ENCODE measurements around the gene OR14A16.

Gene OR14A16, protein sequence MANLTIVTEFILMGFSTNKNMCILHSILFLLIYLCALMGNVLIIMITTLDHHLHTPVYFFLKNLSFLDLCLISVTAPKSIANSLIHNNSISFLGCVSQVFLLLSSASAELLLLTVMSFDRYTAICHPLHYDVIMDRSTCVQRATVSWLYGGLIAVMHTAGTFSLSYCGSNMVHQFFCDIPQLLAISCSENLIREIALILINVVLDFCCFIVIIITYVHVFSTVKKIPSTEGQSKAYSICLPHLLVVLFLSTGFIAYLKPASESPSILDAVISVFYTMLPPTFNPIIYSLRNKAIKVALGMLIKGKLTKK

DNA sequence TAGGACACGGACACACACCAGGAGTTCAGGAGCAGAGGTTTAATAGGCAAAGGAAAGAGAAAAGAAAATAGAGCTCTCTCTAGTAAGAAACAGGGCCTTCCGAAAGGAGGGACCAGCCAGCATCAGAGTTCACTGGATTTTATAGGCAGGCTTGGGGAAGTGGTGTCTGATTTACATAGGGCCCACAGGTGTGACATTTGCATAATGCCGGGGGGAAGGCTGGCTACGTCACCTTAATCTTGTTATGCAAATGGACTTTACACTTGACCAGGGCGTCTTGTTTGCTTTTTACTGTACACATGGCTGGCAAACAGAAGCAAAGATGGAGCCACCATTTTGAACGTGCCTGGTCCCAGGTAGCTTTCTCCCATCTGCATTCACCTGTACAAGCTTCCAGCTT is at the start of gene OR14A16:
OR14A16 (minus strand) TSS at position 97 of the 400 bp plus-strand sequence. CDS start 8,390 bp downstream, outside the sequence.
- DNase-seq: no peak

DNA sequence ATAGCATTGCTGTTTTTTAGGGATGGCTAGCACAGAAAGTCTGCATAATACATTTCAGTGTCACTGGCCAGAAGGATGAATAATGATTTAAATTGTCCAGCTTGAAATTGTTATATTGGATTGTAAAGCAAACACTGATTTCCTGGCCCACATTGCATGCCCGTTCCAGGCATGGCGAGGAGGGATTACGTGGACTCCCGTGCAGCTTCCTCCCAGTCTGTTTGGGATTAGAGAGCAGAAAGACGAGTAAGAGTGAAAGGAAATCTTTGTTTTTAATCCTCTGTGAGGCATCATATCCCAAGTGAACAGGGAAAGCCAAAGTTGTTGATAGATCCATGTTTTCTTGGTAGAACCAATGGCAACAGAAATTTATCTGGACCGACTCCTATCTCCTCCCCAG is 41.5 kb upstream of the OR14A16 start:
- DNase-seq: no peak

DNA sequence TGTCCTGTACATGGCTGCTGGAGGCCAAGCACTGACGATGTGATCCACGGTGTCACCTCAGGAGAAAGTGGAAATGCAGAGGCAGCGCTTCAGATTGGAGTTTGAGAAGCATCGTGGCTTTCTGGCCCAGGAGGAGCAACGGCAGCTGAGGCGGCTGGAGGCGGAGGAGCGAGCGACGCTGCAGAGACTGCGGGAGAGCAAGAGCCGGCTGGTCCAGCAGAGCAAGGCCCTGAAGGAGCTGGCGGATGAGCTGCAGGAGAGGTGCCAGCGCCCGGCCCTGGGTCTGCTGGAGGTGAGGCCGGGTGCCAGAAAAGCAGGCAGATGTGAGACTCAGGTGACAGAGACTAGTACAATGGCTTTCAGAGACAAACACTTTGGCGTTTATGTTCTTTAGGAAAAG is 40.7 kb upstream of the OR14A16 start:
- DNase-seq: no peak

DNA sequence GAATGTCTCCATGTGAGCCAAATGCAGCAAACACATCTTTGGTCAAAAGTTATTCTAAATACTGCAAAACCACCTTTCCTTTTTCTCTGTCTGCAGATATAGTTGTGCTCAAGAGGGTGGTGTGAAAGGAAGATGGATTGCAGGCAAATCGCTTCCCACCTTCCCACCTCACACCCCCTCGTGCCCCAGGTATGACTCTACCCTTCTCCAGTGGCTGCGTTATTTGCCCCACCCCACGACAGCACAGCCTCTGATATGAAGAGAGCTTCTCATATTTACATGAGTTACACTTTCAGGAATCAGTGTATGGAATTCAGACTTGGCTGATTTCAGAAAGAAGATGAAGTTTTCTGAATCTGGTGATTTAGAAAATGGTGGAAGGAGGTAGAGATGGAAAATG is 38.8 kb upstream of the OR14A16 start:
- no peak for DNase-seq

DNA sequence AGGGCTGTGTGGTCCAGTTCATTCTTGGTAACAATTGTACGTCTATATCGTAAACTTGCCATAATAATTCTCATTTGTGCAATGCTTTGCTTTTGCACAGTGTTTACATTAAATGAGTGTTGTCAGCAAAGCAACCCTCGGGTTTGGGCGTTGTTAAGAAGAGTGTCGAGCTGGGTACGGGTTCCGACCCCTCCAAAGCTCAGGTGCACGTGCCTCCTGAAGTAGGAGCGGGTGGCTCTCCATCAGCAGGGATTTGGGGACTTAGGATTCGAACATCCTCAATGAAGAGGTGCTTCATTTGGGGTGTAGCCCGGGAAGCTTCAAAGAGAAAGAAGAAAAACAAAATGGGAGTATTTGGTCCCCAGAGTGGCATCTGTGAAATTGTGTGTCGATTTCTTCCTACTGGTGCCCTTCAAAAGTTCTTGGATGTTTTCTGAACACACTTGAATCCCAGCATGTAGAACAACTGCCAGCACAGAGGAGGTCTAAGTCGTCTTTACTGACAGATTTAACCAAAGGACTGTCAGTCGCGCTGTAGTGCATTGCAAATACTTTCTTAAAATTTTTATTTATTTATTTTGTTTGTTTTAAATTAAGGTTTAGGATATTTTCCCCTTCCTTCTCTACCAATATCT is 34.2 kb upstream of the OR14A16 start:
- DNase-seq: no peak

DNA sequence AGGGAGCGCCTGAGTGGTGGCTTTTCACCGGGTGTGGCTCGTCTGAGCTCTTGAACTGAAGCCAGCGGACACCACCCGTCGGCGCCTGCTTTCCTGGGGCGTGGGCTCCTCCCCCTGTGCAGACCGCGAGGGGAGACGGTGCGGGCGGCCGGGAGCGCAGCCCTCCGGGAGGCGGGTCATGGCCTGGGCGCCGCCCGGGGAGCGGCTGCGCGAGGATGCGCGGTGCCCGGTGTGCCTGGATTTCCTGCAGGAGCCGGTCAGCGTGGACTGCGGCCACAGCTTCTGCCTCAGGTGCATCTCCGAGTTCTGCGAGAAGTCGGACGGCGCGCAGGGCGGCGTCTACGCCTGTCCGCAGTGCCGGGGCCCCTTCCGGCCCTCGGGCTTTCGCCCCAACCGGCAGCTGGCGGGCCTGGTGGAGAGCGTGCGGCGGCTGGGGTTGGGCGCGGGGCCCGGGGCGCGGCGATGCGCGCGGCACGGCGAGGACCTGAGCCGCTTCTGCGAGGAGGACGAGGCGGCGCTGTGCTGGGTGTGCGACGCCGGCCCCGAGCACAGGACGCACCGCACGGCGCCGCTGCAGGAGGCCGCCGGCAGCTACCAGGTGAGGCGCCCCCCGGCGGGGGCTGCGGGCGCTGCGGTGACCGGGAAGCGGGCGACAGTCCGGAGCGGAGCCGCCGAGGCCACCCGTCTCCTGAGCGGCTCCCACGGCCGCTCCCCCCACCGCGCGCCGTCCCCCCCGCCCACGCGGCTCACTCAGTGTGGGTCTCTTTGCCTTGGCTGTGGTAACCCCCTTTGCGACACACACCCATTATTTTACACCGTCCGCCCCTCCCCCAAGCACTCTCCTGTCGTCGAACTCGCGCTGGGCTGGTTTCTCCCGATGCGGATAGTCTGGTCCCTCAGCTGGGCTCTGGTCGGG is 33.4 kb upstream of the OR14A16 start, which contains the start of gene TRIM58:
TRIM58 (plus strand) TSS at position 119 of the 916 bp plus-strand sequence; CDS start at position 179, 60 bp downstream.
- no peak for DNase-seq

DNA sequence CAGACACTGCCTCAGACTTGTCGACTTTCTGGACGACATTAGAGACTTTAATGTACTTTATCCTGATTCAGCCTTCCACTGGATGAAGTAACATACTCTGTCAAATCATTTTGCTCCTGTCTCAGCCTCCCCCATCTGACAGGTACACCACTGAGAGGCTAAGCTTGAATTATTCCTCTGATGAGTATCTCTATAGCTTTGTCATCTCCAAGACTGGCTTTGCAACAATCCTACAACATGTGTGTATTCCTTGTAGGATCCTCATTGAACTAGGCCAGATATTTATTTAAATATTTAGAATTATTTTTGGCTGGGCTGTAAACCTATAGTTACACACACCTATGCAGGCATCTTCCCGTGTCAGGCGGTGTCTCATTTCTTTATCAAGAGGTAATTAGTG is 32.0 kb upstream of the OR14A16 start:
- no peak for DNase-seq

DNA sequence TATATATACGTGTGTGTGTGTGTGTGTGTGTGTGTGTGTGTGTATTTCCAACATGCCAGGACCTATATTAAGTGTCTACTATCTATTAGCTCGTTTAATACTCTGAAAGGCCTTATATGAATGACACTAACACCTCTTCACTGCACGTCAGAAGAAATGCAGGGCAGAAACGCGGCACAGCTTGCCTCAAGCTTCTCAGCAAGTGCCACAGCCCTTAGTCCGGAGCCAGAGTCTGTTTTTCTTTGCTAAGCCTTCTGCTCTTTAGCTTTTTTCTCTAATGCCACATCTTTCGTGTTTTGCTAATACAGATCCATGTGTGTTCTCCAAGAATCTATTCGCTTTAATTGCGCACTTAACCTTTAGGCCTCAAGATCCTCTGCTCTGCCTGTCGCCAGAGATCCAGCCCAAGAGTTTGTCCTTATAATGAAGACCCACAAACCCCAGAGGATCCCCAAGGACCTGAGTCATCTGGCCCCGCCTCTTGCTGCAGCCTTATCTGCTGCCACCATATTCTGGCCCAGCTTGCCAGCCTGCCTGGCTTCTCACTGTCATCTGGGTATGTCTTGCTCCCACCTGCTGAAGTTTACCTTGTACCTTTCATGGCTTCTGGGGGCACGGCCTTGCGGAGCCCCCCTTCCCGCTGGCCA is 31.1 kb upstream of the OR14A16 start:
- no peak for DNase-seq

DNA sequence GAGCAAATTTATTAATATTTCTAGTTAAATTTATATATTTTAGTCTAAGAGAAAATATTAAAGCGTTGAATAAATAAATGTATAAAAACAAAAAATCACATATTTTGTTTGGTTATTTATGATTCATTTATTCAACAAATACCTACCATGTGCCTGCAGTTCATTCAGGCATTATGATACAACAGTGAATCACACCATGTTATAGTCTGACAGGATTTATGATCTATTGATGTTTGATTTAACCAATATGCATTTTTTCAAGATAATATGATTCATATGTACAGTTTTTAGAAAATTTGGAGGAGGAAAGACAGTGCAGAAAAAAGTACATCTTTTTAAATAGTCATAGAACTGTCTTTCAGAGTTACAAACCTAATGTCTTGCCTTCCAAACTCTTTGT is 25.7 kb upstream of the OR14A16 start:
- no peak for DNase-seq

DNA sequence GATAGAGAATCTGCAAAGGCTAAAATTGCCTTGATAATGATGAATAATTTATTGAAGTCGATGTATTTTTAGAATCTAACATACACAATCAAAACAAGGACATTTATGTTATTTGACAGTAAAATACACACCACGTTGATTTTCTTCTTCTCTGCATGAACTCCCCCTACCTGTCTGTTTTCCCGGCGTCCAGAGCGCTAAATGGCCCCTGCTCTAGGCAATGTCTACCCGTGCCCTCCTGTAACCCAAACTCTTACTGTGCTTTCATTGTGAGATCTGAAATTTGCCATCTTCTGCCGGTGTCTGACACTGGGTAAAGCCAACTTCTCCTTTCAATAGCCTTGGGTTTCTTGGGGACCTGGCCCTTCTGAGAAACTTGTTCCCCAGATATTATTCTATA is 24.4 kb upstream of the OR14A16 start:
- no peak for DNase-seq

DNA sequence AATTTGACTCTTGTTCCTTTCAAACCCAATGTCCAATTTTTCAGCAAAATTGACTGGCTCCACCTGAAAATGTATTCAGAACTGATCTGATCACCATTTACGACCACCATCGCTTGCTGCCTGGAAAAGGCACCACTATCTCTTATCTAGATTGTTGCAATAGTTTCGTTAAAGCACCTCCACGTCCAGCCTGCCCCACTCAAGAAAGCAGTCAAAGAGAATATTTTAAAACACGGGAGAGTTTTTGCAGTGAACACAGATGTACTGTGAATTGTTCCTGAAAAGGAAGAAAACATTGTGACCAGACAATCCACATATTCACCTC is 21.7 kb upstream of the OR14A16 start:
- no peak for DNase-seq

DNA sequence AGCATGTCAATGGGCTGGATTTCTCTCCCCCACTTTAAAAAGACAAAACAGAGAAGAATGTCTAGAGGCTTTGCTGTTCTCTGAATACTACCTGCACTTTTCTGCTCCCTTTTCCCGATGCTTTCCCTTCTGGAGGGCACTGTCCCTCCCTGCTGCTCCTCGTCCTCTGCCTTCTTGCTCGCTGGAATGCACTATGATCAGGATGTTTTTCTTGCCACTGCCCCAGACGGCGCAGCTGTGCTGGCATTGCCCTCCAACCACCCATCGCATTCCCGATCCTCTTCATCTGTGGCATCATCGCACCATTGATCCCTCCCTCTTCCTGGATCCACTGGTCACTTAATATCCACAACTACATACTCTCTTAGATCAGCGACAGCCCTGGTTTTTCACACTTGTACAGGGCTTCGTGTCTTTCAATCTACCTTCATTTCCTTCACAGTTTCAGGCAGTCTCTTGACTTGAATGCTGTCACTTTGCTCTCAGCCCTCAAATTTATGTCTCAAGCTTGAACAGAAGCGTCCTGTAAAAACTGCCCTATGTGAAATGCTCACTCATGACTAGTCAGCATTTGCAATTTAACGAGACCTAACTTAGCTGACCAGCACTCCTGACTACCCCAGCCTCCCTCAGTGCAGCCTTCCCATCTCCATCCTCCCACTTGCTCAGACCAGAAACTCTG is 21.2 kb upstream of the OR14A16 start:
- DNase-seq: no peak

DNA sequence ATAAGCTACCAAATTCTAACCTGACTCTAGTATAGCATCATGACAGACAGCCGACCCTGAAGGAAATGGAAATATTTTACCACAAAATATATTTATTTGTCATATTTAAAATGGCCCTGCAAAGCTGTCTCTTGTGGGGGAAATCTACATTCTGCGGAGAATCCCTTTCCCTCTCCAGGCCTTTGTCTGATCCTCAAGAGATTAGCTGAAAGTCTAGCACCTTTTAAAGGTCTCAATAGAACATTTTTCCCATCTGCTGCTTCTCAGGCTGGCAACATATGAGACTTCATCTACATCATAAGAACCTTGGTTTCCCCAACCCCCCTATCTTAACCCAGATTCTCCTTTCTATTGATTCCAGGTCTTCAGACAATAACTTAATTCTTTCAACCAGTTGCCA is 19.5 kb upstream of the OR14A16 start:
- no peak for DNase-seq

DNA sequence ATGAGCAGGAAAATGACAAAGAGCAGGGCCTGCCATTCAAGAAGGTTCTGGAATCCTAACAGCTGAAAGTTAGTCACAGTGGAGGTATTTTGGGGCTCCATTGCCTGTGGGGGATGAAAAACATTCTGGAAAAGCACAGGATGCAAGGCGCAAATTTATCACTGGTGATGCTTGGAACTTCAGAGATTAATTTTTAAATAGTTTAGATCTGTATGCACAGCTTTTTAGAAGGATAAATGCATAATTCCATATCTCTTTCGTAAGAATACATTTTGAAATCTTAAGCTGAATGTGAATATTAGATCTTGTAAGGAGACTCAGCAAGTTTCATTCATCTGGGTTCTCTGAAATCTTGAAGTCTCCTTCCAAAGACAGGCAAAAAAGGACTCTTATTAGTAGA is 17.9 kb upstream of the OR14A16 start, which contains the start of gene OR11L1:
OR11L1 (minus strand) TSS at position 101 of the 400 bp plus-strand sequence; CDS start at position 101, 0 bp downstream.
- no peak for DNase-seq

DNA sequence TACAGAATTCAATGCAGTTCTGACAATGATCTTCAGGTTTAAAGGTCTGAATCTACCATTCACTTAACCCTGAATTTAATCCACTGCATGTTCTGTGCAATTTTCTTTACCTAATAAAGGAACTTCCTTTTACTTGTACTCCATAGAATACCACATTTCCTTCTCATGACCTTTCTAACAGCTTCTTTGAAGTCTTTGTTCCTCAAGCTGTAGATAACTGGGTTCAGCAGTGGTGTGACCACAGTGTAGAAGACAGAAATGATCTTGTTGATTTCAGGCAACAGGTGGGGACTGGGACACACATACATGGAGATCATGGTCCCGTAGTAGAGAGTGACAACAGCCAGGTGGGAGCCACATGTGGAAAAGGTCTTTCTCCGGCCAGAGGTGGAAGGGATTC is 16.9 kb upstream of the OR14A16 start:
- DNase-seq: no peak

DNA sequence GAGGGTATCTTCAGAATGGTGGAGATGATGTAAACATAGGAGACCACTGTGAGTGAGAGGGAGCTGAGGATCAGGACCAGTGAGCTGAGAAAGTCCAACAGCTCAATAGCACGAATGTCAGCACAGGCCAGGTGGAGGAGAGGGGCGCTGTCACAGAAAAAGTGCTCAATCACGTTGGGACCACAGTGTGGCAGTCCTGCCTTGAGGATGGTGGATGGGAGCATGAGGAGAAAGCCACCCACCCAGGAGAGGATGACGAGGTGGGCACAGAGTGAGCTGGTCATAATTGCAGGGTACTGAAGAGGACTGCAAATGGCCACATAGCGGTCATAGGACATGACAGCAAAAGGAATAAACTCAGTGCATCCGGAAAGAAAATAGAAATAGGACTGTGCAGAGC is 9.7 kb upstream of the OR14A16 start:
- DNase-seq: no peak

DNA sequence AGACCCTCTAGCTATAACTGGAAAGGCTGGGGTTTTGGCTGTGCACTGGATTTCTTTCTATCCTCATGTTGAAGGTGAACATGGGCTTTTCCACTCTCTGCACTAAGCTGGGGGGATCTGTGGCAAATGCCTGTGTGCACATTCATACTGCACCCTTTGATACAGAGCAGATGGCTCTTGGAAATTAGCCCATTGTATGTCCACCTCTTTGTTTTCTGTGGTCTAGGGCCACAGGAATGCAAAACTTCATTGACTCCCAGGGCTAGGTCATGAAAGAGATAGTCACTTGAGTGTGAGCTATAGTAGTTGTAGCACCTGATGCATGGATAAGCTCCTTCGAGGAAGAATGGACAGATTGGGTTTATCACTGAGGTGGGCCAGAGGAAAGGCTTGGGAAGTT is 5.7 kb upstream of the OR14A16 start:
- DNase-seq: no peak

DNA sequence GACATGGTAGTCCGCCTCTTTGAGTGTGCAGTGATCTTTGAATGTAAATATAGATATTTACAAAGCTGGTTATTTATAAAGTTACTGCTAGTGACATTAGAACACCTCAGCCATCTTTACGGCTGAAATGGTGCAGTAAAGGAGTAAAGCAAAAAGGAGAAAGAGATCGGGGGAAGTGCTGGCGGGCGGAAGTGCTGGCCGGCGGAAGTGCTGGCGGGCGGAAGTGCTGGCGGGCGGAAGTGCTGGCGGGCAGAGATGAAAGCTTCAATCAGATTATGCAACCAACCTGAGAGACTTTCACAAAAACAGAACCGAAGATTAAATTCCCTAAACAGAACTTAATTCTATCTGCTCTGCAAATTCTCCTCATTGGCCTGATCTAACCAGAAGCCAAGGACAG is 1.4 kb upstream of the OR14A16 start:
- no peak for DNase-seq

DNA sequence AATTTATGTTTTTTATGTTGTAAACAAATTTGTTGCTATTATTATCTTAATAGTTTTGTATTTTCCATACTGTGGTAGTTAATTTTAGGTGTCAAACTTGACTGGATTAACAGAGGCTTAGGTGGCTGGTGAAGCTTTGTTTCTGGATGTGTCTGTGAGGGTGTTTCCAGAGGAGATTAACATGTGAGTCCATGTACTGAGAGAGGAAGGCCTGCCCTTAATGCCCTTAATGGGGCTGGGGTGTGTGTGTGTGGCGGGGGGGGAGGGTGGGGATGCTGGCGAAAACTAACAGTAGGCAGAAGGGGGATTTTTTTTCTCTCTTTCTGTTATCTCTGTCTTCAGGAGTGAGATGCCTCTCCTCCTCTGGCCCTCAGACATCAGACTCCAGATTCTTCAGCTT is 1.9 kb downstream of the OR14A16 start:
- no peak for DNase-seq

DNA sequence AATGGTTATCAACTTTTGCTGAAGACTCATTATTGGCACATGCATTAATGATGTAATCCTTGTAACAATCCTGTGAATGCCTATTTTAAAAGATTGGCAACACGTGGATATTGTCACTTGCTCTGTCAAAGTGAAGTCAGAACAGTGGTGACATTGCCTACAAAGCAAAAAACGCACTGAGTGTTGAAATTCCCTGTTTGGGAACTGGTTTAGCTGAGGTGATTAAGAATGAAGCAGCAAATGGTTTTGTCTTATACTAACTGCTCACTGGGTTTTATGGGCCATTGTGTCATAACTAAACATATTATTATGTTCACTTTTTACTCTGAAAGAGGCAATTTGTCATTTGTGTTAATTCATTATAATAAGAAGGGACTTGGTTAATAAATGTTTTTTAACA is 11.3 kb downstream of the OR14A16 start:
- DNase-seq: no peak

DNA sequence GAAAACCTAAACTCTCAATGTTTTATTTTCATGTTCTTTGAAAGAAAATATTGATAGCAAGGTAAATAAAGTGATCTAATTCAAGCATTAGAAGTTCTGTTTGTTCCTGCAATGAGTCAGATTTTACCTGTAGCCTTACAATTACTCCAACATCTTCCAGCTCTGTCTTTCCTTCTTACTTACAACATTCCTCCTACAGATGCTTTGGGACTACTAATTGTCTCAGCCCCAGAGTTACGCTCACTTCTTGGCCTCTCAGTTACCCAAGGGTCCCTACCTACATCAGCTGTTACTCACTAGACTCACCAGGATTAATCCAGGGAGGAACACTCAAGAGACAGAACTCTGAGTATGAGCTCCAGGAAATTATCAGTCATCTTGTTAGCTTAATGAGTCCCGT is 26.4 kb downstream of the OR14A16 start:
- DNase-seq: no peak

DNA sequence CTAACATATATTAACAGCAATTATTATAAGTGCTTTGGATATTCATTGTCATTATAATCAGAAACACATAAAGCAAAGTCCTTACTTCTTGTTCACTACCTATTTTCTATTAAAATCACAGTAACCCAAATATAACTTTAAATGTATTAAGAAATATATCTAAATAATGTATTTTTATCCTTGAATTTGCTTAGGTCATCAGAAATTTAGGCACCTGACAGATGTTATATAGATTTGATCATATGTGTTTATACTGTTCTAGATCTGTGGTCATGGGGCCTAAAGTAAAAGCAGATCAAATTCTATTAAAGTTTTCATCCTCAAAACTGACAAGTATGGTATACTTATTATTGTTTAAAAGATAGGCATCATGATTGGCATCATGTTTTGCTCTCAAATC is 54.3 kb downstream of the OR14A16 start:
- no peak for DNase-seq
